ENCODE data around the gene ST3GAL2. TPM values are rescaled to one million over a fixed set of nuclear protein-coding genes. Genes with fewer than 3 reads are reported as not detected.

ST3GAL2 gene
- 31.8 and 44.0 TPM in 2 replicates for polyA plus RNA-seq (2014; cell fraction: cytosol; rRNA removed)
- 12.1 and 15.1 TPM in 2 replicates for polyA plus RNA-seq (2014; cell fraction: nucleus; rRNA removed)

- peak; percentile 97 for DNase-seq (ENCODE audit: low spot score)
Measured at GRCh38 chr16:70438969-70439862, at the start of gene ST3GAL2. TSS of gene ST3GAL2 (minus strand) at chr16:70439100. CDS start at chr16:70398530, 40,570 bp downstream.

GRCh38 chr16:70484867-70485266, 46.0 kb upstream of the ST3GAL2 start:
- DNase-seq (ENCODE audit: low spot score), result no peak

GRCh38 chr16:70483426-70483825, 44.5 kb upstream of the ST3GAL2 start:
- DNase-seq (ENCODE audit: low spot score), result no peak

- no peak for DNase-seq (ENCODE audit: low spot score)
Measured at GRCh38 chr16:70482624-70483023, 43.7 kb upstream of the ST3GAL2 start.

GRCh38 chr16:70481929-70482536, 43.1 kb upstream of the ST3GAL2 start:
- no peak for DNase-seq (ENCODE audit: low spot score)

- DNase-seq (ENCODE audit: low spot score), result no peak
Measured at GRCh38 chr16:70480127-70481105, 41.5 kb upstream of the ST3GAL2 start.

GRCh38 chr16:70478912-70479341, 40.0 kb upstream of the ST3GAL2 start:
- no peak for DNase-seq (ENCODE audit: low spot score)

GRCh38 chr16:70478169-70478568, 39.3 kb upstream of the ST3GAL2 start:
- no peak for DNase-seq (ENCODE audit: low spot score)

- no peak for DNase-seq (ENCODE audit: low spot score)
Measured at GRCh38 chr16:70476272-70477020, 37.5 kb upstream of the ST3GAL2 start.

GRCh38 chr16:70475054-70475871, 36.4 kb upstream of the ST3GAL2 start:
- no peak for DNase-seq (ENCODE audit: low spot score)

GRCh38 chr16:70474320-70475053, 35.6 kb upstream of the ST3GAL2 start:
- no peak for DNase-seq (ENCODE audit: low spot score)

- DNase-seq (ENCODE audit: low spot score), result no peak
Measured at GRCh38 chr16:70473446-70474319, 34.8 kb upstream of the ST3GAL2 start.

- DNase-seq (ENCODE audit: low spot score), result peak; percentile 17
Measured at GRCh38 chr16:70472786-70473433, 34.0 kb upstream of the ST3GAL2 start.

- peak; percentile 41 for DNase-seq (ENCODE audit: low spot score)
Measured at GRCh38 chr16:70470927-70471341, 32.0 kb upstream of the ST3GAL2 start.

GRCh38 chr16:70470141-70470926, 31.4 kb upstream of the ST3GAL2 start:
- DNase-seq (ENCODE audit: low spot score), result no peak

- no peak for DNase-seq (ENCODE audit: low spot score)
Measured at GRCh38 chr16:70468776-70469525, 30.1 kb upstream of the ST3GAL2 start.

Data from SK-N-DZ (cell line).